Transverse colon (tissue), 4 donors: ENCODE data around the gene NANOS1. TPM values are rescaled to one million over a fixed set of nuclear protein-coding genes. Genes with fewer than 3 reads are reported as not detected.

Experiments
- DNase-seq: peaks from one replicate; pipeline ENCODE4 v3.0.0-alpha.2; 2019
- H3K27ac ChIP-seq, 4 donors: fragments of 200-600 bp; sonication (generic); 2 replicates each; pipeline ENCODE4 v1.5.1; 2016 to 2018; ENCODE audit warnings: inconsistent platforms in 4 of 4
- H3K27me3 ChIP-seq: fragments of 200-600 bp; sonication (generic); 2 replicates; pipeline ENCODE4 v1.5.1; 2017; ENCODE audit warnings: inconsistent platforms
- H3K36me3 ChIP-seq, 4 donors: fragments of 200-600 bp; sonication (generic); 2 replicates each; pipeline ENCODE4 v1.5.1; 2017 to 2019; ENCODE audit warnings: inconsistent platforms in 4 of 4
- H3K4me1 ChIP-seq, 4 donors: fragments of 200-600 bp; sonication (generic); 2 replicates each; pipeline ENCODE4 v1.5.1; 2017 to 2020; ENCODE audit warnings: inconsistent platforms in 4 of 4
- H3K4me3 ChIP-seq, 4 donors: fragments of 200-600 bp; sonication (generic); 1 replicate in 1 of 4; 2 replicates in 3 of 4; pipeline versions ENCODE4 v1.5.1 to v1.6.1; 2017 to 2019; ENCODE audit warnings: inconsistent platforms in 4 of 4
- H3K9me3 ChIP-seq, 2 donors: fragments of 200-600 bp; sonication (generic); 2 replicates each; pipeline ENCODE4 v1.5.1; 2017 to 2019; ENCODE audit warnings: inconsistent platforms in 2 of 2
- EP300 ChIP-seq: sonication (generic); formaldehyde crosslinking; IDR thresholded peaks from one replicate; pipeline ENCODE4 v1.6.1; 2017; ENCODE audit warnings: antibody characterized with exemption, low read depth
- POLR2A ChIP-seq: fragments of 450-650 bp; IDR thresholded peaks from one replicate; pipeline ENCODE4 v1.6.1; 2016; ENCODE audit warnings: antibody characterized with exemption, mild to moderate bottlenecking, moderate library complexity
- POLR2AphosphoS5 ChIP-seq, 3 donors: sonication (generic); formaldehyde crosslinking; IDR thresholded peaks; one replicate each; pipeline ENCODE4 v1.6.1; 2016; ENCODE audit warnings: antibody characterized with exemption in 3 of 3
- WGBS, 2 donors: methylation state at CpG; one replicate each; pipeline ENCODE4 v1.1.5; 2018; ENCODE audit warnings: low coverage in 1 of 2; 5-methylcytosine and 5-hydroxymethylcytosine counted together
- in situ Hi-C, 4 donors: fragments of 200-750 bp; cut with MboI; loops; one replicate each; pipeline versions ENCODE4 v1.15.0 to v1.15.1; 2017; ENCODE audit warnings: low sequenced_read_pairs in 3 of 4, low pct_ligation_motif_present in 1 of 4, low pct_unique_long_range_greater_than_20kb in 1 of 4
- intact Hi-C: fragments of 100-400 bp; cut with DNase I; formaldehyde crosslinking; loops from one replicate; pipeline ENCODE4 v1.15.1; 2023; ENCODE audit warnings: low total_unique reads
- small RNA-seq, 4 donors: library from RNA; depleted of rRNA; stranded (forward); fragments of <200 nt; gene quantifications; one replicate each; pipeline ENCODE3, GENCODE V24; 2016
- total RNA-seq, 4 donors: library from RNA; depleted of rRNA; stranded (reverse); fragments of >200 nt; gene quantifications; one replicate each; pipeline ENCODE4 v1.1.0, GENCODE V29; 2016
- TF ChIP-seq, protein P1 (sequence below), 5 experiments: fragments of 200-600 bp in 3 of 5; fragments of 450-650 bp in 2 of 5; sonication (generic) in 3 of 5; IDR thresholded peaks; 1 replicate in 2 of 5; 2 replicates in 3 of 5; pipeline ENCODE4 v1.5.1; 2016 to 2017; ENCODE audit warnings: antibody characterized with exemption in 5 of 5, inconsistent platforms in 3 of 5, mild to moderate bottlenecking in 2 of 5, moderate library complexity in 1 of 5

The NANOS1 gene
- total RNA-seq, 4 donors from 2014 or later, result 0.20 to 7.1 (median 1.9) TPM

DNA sequence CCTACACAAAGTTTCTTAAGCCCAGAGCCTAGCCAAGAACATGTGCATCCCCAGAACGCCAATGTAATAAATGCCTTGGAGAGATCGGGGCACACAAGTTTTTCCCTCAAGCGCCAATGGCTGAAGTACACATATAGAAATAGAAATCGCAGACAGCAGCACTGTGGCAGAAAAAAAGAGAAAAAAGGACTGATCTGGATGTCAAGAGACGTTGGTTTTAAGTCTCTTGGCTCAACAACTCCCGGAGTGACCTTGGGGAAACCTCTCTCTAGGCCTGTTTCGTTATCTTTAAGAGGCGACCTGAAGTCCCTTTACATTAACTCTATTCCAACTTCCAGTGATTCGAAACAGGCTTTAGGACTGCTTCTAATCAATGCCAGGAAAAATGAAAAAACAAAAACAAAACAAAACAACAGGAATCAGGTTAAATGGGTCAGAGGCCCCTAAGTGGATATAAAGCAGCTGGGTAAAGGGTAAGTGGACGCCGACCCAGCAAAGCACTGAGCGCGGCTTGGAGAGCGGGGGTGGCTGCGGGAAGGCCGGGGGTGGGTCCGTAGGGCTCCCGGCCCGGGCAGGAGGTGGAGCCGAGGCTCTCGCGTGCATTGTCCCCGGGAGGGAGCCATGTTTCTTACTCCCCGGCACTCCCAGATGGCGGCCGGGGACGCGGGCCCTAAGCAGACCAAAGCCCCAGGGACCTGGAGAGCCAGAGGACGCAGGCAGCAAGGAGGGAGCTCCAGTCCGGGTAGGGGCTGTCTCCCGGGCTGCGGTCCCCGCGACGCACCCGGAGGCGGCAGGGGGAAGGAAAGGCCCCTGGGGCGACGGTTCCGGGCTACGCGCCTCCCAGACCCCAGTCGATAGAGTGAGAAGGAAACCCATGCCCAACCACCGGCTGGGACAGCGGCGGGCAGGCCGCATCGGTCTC is 50.3 kb downstream of the NANOS1 start:
- no peak for TF ChIP-seq POLR2A
- TF ChIP-seq EP300, result no peak
- TF ChIP-seq POLR2AphosphoS5 (IDR thresholded peaks at IDR 0.05), result peak; percentile 28 to 70 (median 53)
- TF ChIP-seq, protein P1, sequence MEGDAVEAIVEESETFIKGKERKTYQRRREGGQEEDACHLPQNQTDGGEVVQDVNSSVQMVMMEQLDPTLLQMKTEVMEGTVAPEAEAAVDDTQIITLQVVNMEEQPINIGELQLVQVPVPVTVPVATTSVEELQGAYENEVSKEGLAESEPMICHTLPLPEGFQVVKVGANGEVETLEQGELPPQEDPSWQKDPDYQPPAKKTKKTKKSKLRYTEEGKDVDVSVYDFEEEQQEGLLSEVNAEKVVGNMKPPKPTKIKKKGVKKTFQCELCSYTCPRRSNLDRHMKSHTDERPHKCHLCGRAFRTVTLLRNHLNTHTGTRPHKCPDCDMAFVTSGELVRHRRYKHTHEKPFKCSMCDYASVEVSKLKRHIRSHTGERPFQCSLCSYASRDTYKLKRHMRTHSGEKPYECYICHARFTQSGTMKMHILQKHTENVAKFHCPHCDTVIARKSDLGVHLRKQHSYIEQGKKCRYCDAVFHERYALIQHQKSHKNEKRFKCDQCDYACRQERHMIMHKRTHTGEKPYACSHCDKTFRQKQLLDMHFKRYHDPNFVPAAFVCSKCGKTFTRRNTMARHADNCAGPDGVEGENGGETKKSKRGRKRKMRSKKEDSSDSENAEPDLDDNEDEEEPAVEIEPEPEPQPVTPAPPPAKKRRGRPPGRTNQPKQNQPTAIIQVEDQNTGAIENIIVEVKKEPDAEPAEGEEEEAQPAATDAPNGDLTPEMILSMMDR (IDR thresholded peaks at IDR 0.05), result no peak
- H3K4me1 ChIP-seq, result peaks cover 7 to 48% (median 31%) of the 10 kb centered on the region in 4 donors
- H3K4me3 ChIP-seq, result peak overlapping the region; percentile 72 to 97 (median 91)
- peak overlapping the region; percentile 97 to 99 (median 98) for H3K27ac ChIP-seq
- H3K27me3 ChIP-seq, result no peaks in the 10 kb centered on the region
- intact Hi-C loops, result no loop called here
- H3K9me3 ChIP-seq, result no peaks in the 10 kb centered on the region
- 0 to 2% methylated on average over 17 to 42 of the region's 48 CpGs for WGBS, 2 donors
- H3K36me3 ChIP-seq, result no peaks in the 10 kb centered on the region
- in situ Hi-C loops, result no loop called here
- peak; percentile 81 for DNase-seq

DNA sequence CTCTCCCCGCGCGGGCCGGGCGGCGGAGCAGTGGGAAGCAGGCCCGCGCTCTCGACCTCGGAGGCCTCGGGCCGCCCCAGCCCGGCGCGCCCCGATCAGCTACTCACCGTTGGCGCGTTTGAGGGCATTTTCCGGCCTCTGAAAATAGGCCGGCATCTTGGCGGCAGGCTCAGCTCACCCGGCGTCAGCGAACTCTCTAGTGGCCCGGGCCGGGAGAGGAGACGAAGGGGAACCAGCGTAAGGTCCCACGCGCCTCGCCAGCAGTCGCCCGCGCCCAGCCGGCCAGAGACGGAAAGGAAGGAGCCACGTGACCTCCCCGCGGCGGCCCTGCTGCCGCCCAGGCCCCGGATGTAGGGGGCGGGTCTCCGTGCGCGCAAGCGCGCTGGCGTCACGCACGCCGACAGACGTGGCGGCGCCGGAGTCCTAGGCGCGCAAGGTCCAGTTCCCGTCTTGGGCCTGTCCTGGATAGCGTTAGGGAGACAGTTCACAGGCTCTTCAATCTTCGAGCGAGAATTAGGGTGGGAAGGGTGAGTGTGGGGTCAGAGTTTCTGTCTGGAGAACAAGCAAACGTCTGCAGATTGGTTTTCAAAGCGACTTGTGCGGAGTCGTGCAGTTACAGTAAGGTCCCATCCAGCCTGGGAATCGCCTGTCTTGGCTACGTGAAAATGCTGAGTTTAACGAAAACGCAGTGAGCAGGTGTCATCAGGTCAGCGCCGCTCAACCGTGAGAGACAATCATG is 51.2 kb downstream of the NANOS1 start, which contains the start of gene EIF3A:
Gene EIF3A, minus strand, starts transcription at position 297 of the 739 bp plus-strand sequence. Its CDS starts 141 bp downstream, at position 156.
- Histone ChIP-seq H3K9me3 (no peaks in the 10 kb centered on the region), H3K27me3 (no peaks in the 10 kb centered on the region), H3K4me1 (peaks cover 7 to 48% (median 31%) of the 10 kb centered on the region in 4 donors), H3K4me3 (peak within 1 kb of the TSS; percentile 72 to 97 (median 91)), H3K27ac (peak within 1 kb of the TSS; percentile 97 to 99 (median 98)), H3K36me3 (no peaks in the 10 kb centered on the region)
- 0% methylated on average over 33 of the region's 74 CpGs; no CpG with 5 or more reads in 1 of the 2 donors for WGBS, 2 donors
- TF ChIP-seq EP300, result no peak
- TF ChIP-seq, protein P1 (IDR thresholded peaks at IDR 0.05), result no peak
- TF ChIP-seq POLR2AphosphoS5 (IDR thresholded peaks at IDR 0.05), result peak; percentile 99
- TF ChIP-seq POLR2A, result peak; percentile 98
- peak; percentile 94 for DNase-seq
- intact Hi-C loops (no loop called here), in situ Hi-C loops (no loop called here)

Small RNA genes within 50 kb of the gene (small RNA-seq; reads per million reads assigned to genes)
- gene RF00413, result 0 reads per million in 4 donors
- gene SNORA19, result 0 to 0.48 (median 0.25) reads per million in 4 donors

Other genes starting within 250 kb of the NANOS1 start
- 100 to 1,000 TPM in 2 of 4 donors, 10 to 100 TPM in 2; 68.1 to 119 (median 99.6) TPM for gene EIF3A, start 51.1 kb downstream of the NANOS1 start, total RNA-seq
- gene DENND10, start 74.4 kb downstream of the NANOS1 start, total RNA-seq, result 100 to 1,000 TPM in 1 of 4 donors, 10 to 100 TPM in 3; 57.1 to 103 (median 59.9) TPM
- gene SFXN4, start 136.0 kb downstream of the NANOS1 start, total RNA-seq, result 10 to 100 TPM; 15.0 to 61.3 (median 27.7) TPM
- gene PRDX3, start 149.1 kb downstream of the NANOS1 start, total RNA-seq, result 100 to 1,000 TPM in 2 of 4 donors, 10 to 100 TPM in 2; 24.7 to 141 (median 78.9) TPM
- gene GRK5, start 177.9 kb downstream of the NANOS1 start, total RNA-seq, result 100 to 1,000 TPM in 1 of 4 donors, 10 to 100 TPM in 1, 1 to 10 TPM in 2; 6.0 to 111 (median 9.5) TPM